Keratinocyte (primary cell): ENCODE results near the gene SLC17A5. TPM values are rescaled to one million over a fixed set of nuclear protein-coding genes. Genes with fewer than 3 reads are reported as not detected.
A peak's percentile ranks its signal among the peaks of the same experiment; 100 is the strongest.

Experiments used
- DNase-seq: peaks from one replicate; pipeline ENCODE4 v3.0.0-alpha.2; 2011; ENCODE audit warnings: low read depth, missing footprints, low spot score
- FAIRE-seq: peaks from 2 replicates; lab custom pipeline; 2011; peaks lifted over from hg19 to GRCh38; lab: Jason Lieb, UNC
- H2AFZ ChIP-seq: 2 replicates; pipeline ENCODE4 v1.6.0; 2012; ENCODE audit warnings: low read length, control low read depth, inconsistent platforms; ENCODE audit not compliant: control insufficient read depth
- H3K27ac ChIP-seq: 2 replicates; pipeline ENCODE4 v1.5.1; 2011; ENCODE audit warnings: low read length; ENCODE audit not compliant: control insufficient read depth, insufficient read depth
- H3K27me3 ChIP-seq: 3 replicates; pipeline ENCODE4 v1.6.0; 2011; ENCODE audit warnings: low read length; ENCODE audit not compliant: control insufficient read depth, insufficient read depth; ENCODE audit errors: extremely low read depth
- H3K36me3 ChIP-seq, 2 experiments: 2 replicates in 1 of 2; 3 replicates in 1 of 2; pipeline ENCODE4 v1.5.1; 2011; ENCODE audit warnings: low read length in 2 of 2, mild to moderate bottlenecking in 1 of 2; ENCODE audit not compliant: control insufficient read depth in 2 of 2, insufficient read depth in 2 of 2; ENCODE audit errors: extremely low read depth in 1 of 2
- H3K4me1 ChIP-seq: 3 replicates; pipeline ENCODE4 v1.5.1; 2011; ENCODE audit warnings: low read length; ENCODE audit not compliant: control insufficient read depth, insufficient read depth; ENCODE audit errors: extremely low read depth
- H3K4me2 ChIP-seq: 3 replicates; pipeline ENCODE4 v1.6.0; 2011; ENCODE audit warnings: low read depth, low read length; ENCODE audit not compliant: control insufficient read depth, insufficient read depth; ENCODE audit errors: extremely low read depth
- H3K4me3 ChIP-seq, 3 experiments: fragments of 200-600 bp in 1 of 3; sonication (generic) in 1 of 3; 2 replicates in 2 of 3; 3 replicates in 1 of 3; pipeline ENCODE4 v1.5.1; 2011 to 2016; ENCODE audit warnings: low read length in 3 of 3, mild to moderate bottlenecking in 3 of 3, control low read depth in 2 of 3, inconsistent platforms in 1 of 3, low read depth in 1 of 3, mixed read lengths in 1 of 3, mixed run types in 1 of 3, moderate library complexity in 1 of 3; ENCODE audit not compliant: control insufficient read depth in 2 of 3, insufficient read depth in 2 of 3; ENCODE audit errors: extremely low read depth in 1 of 3
- H3K79me2 ChIP-seq: 2 replicates; pipeline ENCODE4 v1.6.0; 2012; ENCODE audit warnings: low read length; ENCODE audit not compliant: control insufficient read depth, insufficient read depth
- H3K9ac ChIP-seq: 3 replicates; pipeline ENCODE4 v1.6.0; 2011; ENCODE audit warnings: low read length; ENCODE audit not compliant: control insufficient read depth, insufficient read depth; ENCODE audit errors: extremely low read depth
- H3K9me1 ChIP-seq: 3 replicates; pipeline ENCODE4 v1.6.0; 2011; ENCODE audit warnings: low read length; ENCODE audit not compliant: control insufficient read depth, insufficient read depth; ENCODE audit errors: extremely low read depth
- H3K9me3 ChIP-seq: 2 replicates; pipeline ENCODE4 v1.5.1; 2012; ENCODE audit warnings: low read depth, low read length; ENCODE audit not compliant: control insufficient read depth
- H4K20me1 ChIP-seq: 3 replicates; pipeline ENCODE4 v1.6.0; 2011; ENCODE audit warnings: low read length; ENCODE audit not compliant: control insufficient read depth, insufficient read depth; ENCODE audit errors: extremely low read depth
- CTCF ChIP-seq, 3 experiments: IDR thresholded peaks in 1 of 3; conservative IDR thresholded peaks in 1 of 3; optimal IDR thresholded peaks in 1 of 3; 2 replicates in 2 of 3; 3 replicates in 1 of 3; pipeline versions ENCODE3 to v1.5.1; 2011; ENCODE audit warnings: low read length in 3 of 3, mild to moderate bottlenecking in 3 of 3, moderate library complexity in 2 of 3, control low read depth in 1 of 3, inconsistent platforms in 1 of 3; ENCODE audit not compliant: insufficient read depth in 2 of 3; ENCODE audit errors: extremely low read depth in 1 of 3
- EZH2 ChIP-seq: IDR thresholded peaks from one replicate; pipeline ENCODE4 v1.6.1; 2012; ENCODE audit warnings: inconsistent platforms, mild to moderate bottlenecking, low read length, moderate library complexity
- dilution Hi-C: fragments of 300-500 bp; cut with MboI; formaldehyde crosslinking; loops from one replicate; pipeline ENCODE4 v1.7.0; 2020; ENCODE audit warnings: low sequenced_read_pairs; ENCODE audit not compliant: extremely low pct_ligation_motif_present
- polyA plus RNA-seq, 5 experiments: library from polyadenylated mRNA; depleted of rRNA in 3 of 5; stranded (reverse) in 3 of 5; stranded (forward) in 1 of 5; unstranded in 1 of 5; fragments of >200 nt; gene quantifications; 1 replicate in 1 of 5; 2 replicates in 3 of 5; 3 replicates in 1 of 5; pipeline versions ENCODE4 v1.2.1 to v1.2.3, GENCODE V29; 2011 to 2012; ENCODE audit warnings: missing spikeins in 2 of 5, low read depth in 1 of 5, low replicate concordance in 1 of 5

SLC17A5 gene
- polyA plus RNA-seq, 1 donor (not counting 4 experiments of a cell fraction or from before 2014, with no cell fraction given): 8.7 TPM

- Histone ChIP-seq H3K9ac (peak overlapping the region; percentile 93), H2AFZ (peak overlapping the region; percentile 79), H3K9me3 (no peaks in the 10 kb centered on the region), H3K4me1 (peaks cover 31% of the 10 kb centered on the region), H3K27ac (peak overlapping the region; percentile 97), H3K4me3 (peak overlapping the region; percentile 73 to 89 (median 84)), H3K79me2 (peaks cover 15% of the 10 kb centered on the region), H3K27me3 (no peaks in the 10 kb centered on the region), H3K36me3 (peaks cover 0 to 1% of the 10 kb centered on the region in 2 experiments), H4K20me1 (no peaks in the 10 kb centered on the region), H3K9me1 (no peaks in the 10 kb centered on the region), H3K4me2 (peak overlapping the region; percentile 98)
- peak; percentile 52 for FAIRE-seq
- DNase-seq: no peak
- TF ChIP-seq EZH2 (no peak), CTCF (optimal IDR thresholded peaks at IDR 0.05 in 1 of 3, IDR thresholded peaks at IDR 0.05 in 1 of 3, conservative IDR thresholded peaks at IDR 0.05 in 1 of 3; ENCODE audit: extremely low read depth in 1 of 3, insufficient read depth in 2 of 3, low read length in 3 of 3) (no peak)
- dilution Hi-C loops: no loop called here
Observed at GRCh38 chr6:73696966-73697655, 43.3 kb upstream of the SLC17A5 start.

DNA sequence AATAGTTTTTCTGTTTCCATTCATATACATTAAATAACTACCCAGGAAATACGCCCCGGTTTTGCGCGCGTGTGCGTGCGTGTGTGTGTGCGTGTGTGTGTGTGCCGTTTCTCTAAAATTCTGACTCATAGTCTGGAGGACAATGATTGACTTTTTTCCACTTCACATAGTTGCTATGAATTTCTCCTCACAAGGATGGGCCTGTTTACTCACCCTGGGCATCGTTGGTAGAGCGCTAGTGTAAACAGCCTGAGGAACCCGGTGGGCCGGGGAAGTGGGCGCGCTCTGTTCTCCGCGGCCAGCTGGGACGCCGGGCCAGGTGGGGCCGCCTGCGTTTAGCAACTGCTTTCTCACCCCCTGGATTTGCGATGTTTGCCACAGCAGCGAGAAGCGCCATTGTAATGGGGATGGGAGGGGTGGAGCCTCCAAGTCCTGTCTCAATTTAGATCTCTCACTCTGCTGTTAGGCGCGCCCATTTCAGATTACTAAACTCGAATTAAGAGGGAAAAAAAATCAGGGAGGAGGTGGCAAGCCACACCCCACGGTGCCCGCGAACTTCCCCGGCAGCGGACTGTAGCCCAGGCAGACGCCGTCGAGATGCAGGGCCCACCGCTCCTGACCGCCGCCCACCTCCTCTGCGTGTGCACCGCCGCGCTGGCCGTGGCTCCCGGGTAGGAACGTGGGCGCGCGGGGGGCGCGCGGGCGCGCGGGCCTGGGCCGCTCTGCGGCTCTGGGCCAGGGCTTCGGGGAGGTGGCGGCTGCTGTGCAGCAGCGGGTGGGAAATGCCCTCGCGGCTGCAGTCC lies 42.0 kb upstream of the SLC17A5 start, which contains the start of gene CD109:
Gene CD109, plus strand, starts transcription at position 585 of the 803 bp plus-strand sequence. Its CDS starts 13 bp downstream, at position 598.
- Histone ChIP-seq H3K9ac (peak within 1 kb of the TSS; percentile 93), H3K27me3 (no peaks in the 10 kb centered on the region), H2AFZ (peak within 1 kb of the TSS; percentile 81), H3K27ac (peak within 1 kb of the TSS; percentile 97), H4K20me1 (no peaks in the 10 kb centered on the region), H3K79me2 (peaks cover 15% of the 10 kb centered on the region), H3K36me3 (no peaks in the 10 kb centered on the region), H3K4me2 (peak within 1 kb of the TSS; percentile 98), H3K9me3 (no peaks in the 10 kb centered on the region), H3K4me3 (peak within 1 kb of the TSS; percentile 73 to 89 (median 84)), H3K9me1 (no peaks in the 10 kb centered on the region), H3K4me1 (peaks cover 36% of the 10 kb centered on the region)
- DNase-seq (no peak), FAIRE-seq (peak; percentile 63)
- TF ChIP-seq EZH2 (no peak), CTCF (optimal IDR thresholded peaks at IDR 0.05 in 1 of 3, IDR thresholded peaks at IDR 0.05 in 1 of 3, conservative IDR thresholded peaks at IDR 0.05 in 1 of 3; ENCODE audit: extremely low read depth in 1 of 3, insufficient read depth in 2 of 3, low read length in 3 of 3) (no peak)
- dilution Hi-C loops: no loop called here
